MM.1S (cell line): ENCODE measurements around the gene MAP3K2.

Source experiments
- CTCF ChIP-seq: fragments of 300-600 bp; sonication (generic); IDR thresholded peaks from 2 replicates; pipeline ENCODE4 v1.5.1; 2016; ENCODE audit warnings: antibody characterized with exemption, low read length, mixed read lengths
- EZH2 ChIP-seq: fragments of 300-600 bp; sonication (generic); optimal IDR thresholded peaks from 2 replicates; pipeline ENCODE3; 2017; ENCODE audit warnings: low read depth, mild to moderate bottlenecking, antibody characterized with exemption, low read length, mixed read lengths

GRCh38 chr2:127379712-127380355, 7.9 kb downstream of the MAP3K2 start:
- no peak for TF ChIP-seq CTCF
- no peak for TF ChIP-seq EZH2
